GM12873 (cell line): ENCODE data around the gene SLC39A12.

Experiments used
- CTCF ChIP-seq: IDR thresholded peaks from 2 replicates; pipeline ENCODE4 v1.5.1; 2012; ENCODE audit warnings: low read depth, mild to moderate bottlenecking, moderate library complexity, low read length, control low read depth; ENCODE audit not compliant: insufficient read depth; ENCODE audit errors: missing control alignments

Gene SLC39A12

DNA sequence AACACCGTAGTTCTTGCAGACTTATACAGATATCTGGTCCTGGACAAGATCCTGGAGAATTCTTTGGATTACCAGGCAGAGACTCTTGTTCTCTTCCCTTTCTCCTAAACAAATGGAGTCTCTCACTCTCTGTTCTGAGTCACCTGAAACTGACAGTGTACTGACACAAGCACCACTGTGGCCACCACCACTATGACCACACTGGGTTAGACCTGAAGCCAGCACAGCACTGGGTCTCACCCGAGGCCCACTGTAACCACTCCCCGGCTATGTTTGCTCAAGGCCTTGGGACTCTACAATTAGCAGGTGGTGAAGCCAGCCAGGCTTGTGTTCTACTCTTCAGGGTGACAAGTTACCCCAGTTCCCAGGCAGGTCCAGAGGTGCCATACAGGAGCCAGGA is 22.8 kb downstream of the SLC39A12 start:
- TF ChIP-seq CTCF, result no peak

DNA sequence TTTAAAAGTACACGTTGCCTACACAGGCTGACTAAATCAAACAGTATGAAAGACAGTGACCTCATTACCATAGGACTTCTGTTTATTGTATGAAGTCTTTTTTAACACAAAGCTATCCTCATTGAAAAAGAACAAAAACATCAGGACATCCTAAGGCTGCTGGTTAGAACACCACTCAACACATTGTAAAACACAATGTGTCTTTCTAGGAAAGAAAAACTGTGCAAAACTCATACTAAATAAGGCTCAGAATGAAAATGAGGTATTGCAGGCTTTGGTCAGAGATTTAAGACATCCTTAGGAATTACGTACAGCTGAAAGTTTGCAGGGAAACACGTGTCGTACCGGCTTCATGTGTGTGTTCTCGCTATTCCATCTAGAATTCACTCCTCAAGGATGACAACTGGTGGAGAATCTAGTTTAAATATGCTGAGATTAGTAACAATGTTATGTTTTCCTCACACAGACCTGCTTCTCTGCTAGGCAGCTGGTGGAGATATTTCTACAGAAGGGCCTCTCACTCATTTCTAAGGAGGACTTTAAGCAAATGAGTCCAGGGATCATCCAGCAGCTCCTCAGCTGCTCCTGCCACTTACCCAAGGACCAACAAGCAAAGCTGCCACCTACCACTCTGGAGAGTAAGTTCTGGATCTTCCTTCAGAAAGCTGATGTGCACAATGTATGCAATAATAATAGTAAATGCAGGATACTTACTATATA is 29.3 kb downstream of the SLC39A12 start:
- no peak for TF ChIP-seq CTCF

DNA sequence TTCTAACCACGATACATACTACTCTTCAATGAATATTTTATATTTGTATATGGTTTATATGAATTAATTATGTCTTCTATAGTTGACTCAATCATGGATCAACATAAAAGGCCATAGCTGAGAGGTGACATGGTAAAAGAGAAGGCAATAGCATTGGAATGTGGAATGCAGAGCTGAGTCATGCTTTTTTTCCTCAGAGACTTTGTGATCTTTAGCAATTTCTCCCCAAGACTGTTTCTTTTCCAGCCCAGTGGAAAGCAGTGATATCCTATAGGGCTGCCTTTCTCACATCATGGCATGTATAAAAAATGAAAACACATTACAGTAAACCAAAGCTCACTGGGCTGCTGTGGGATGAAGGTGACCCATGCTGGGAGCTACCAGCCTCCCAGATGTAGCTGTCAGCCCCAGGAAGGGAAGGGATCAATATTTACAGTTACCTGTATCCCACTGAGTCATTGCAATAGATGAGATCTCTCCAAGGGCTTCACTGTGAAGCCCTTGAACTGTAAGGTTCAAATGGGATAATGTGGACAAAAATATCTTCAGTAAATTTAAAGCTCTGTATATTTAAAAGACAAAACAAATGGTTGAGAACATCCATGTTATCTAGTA is 30.2 kb downstream of the SLC39A12 start:
- no peak for TF ChIP-seq CTCF

- TF ChIP-seq CTCF, result no peak
Measured at GRCh38 chr10:17984056-17984455, 32.3 kb downstream of the SLC39A12 start.

DNA sequence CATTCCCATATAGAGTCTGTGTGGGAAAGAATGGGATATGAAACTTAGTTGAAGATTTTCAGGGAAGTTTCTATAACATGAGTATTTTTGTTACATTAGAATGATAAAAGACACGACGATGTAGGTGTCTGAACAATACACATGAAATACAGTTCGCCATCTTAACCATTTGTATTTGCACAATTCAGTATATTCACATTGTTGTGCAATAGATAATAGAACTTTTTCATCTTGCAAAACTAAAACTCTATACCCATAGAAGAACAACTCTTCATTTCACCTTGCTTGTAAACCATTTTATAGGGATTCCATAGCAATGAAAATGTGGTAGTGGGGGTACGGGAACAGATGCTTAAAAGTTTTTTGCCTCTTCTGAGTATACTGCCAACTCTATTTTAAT is 32.8 kb downstream of the SLC39A12 start:
- no peak for TF ChIP-seq CTCF

DNA sequence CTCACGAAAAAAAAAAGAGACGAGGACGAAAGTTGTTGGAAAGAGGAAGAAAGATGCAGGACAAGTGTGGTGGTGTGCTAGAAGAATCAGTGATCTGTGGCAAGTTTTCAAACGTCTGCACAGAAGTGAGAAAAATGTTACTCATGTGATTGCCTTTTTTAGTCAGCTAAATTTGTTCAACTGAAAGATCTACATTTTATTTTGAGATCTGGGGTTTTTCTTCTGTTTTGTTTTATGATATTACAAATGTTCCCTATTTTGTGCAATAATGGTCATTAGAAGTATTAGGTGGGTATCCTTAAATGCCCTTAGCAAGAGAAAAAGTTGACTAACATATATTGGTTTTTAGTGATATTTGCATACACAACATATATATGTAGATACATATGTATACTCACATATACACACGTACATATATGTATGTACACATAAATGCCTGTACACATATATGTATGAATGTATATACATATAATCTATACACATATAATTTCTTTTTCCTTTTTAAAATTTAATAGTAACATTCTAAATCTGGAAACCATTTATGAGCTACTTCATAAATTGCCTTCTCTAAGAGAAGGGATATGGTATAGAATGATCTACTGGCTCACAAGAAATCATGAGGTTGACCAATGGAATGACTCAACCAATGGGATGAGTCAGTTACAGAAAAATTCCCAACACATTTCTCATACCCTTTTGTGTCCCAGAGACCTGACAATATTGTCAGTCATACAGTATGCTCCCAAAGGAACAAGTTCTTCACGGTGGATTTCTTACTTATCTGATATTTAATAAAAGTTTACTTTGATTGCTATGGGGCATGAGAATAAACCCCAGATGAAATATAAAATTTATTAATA is 38.4 kb downstream of the SLC39A12 start:
- TF ChIP-seq CTCF, result no peak

- TF ChIP-seq CTCF, result no peak
Measured at GRCh38 chr10:17992266-17992665, 40.5 kb downstream of the SLC39A12 start.
